B cell (primary cell): Measurements from ENCODE around the gene TMC1. TPM values are rescaled to one million over a fixed set of nuclear protein-coding genes. Genes with fewer than 3 reads are reported as not detected.

Experiments
- ATAC-seq: fragments of 200-7000 bp; cut with Tn5 transposase; one replicate; pipeline ENCODE4 v1.10.0; 2021; ENCODE audit warnings: low read depth, mild to moderate bottlenecking, moderate number of reproducible peaks, moderate library complexity
- CTCF ChIA-PET: fragments of 350-600 bp; sonication (Branson Sonifier 250); formaldehyde crosslinking; loops from one replicate; lab custom pipeline; 2021; ENCODE audit warnings: antibody characterized with exemption, inconsistent platforms; lab: Charles Lee
- POLR2A ChIA-PET: fragments of 350-600 bp; sonication (Branson Sonifier 250); formaldehyde crosslinking; loops from one replicate; lab custom pipeline; 2021; ENCODE audit warnings: antibody characterized with exemption; lab: Charles Lee
- DNase-seq: peaks from one replicate; pipeline ENCODE4 v3.0.0; 2013
- H2AFZ ChIP-seq: 2 replicates; pipeline ENCODE4 v1.6.1; 2012; ENCODE audit warnings: mild to moderate bottlenecking, low read depth, low read length; ENCODE audit not compliant: insufficient read depth, poor library complexity, severe bottlenecking
- H3K27ac ChIP-seq, 2 donors: 1 replicate in 1 of 2; 2 replicates in 1 of 2; pipeline ENCODE4 v1.5.1; 2012 to 2013; ENCODE audit warnings: low read length in 2 of 2, mild to moderate bottlenecking in 2 of 2, moderate library complexity in 1 of 2
- H3K27me3 ChIP-seq, 4 experiments: fragments of 200-600 bp in 1 of 4; sonication (generic) in 1 of 4; replicated peaks in 1 of 4; 1 replicate in 2 of 4; 2 replicates in 2 of 4; pipeline versions ENCODE4 v1.6.1 to v1.7.0; 2013 to 2016; ENCODE audit warnings: low read length in 3 of 4, mild to moderate bottlenecking in 2 of 4, mixed read lengths in 1 of 4, moderate library complexity in 1 of 4; ENCODE audit not compliant: insufficient read depth in 4 of 4, control insufficient read depth in 3 of 4; ENCODE audit errors: control extremely low read depth in 1 of 4
- H3K36me3 ChIP-seq, 2 experiments: replicated peaks in 1 of 2; 1 replicate in 1 of 2; 2 replicates in 1 of 2; pipeline versions ENCODE4 v1.6.1 to v1.7.1; 2013; ENCODE audit warnings: low read length in 1 of 2; ENCODE audit not compliant: insufficient read depth in 2 of 2, control insufficient read depth in 1 of 2; ENCODE audit errors: control extremely low read depth in 1 of 2, extremely low read depth in 1 of 2
- H3K4me1 ChIP-seq, 2 donors: fragments of 200-600 bp in 1 of 2; sonication (generic) in 1 of 2; 1 replicate in 1 of 2; 2 replicates in 1 of 2; pipeline versions ENCODE4 v1.5.1 to v1.6.1; 2013 to 2017; ENCODE audit warnings: low read length in 2 of 2; ENCODE audit not compliant: control insufficient read depth in 2 of 2, insufficient read depth in 2 of 2
- H3K4me2 ChIP-seq: replicated peaks from 2 replicates; pipeline ENCODE3; 2012; ENCODE audit warnings: mild to moderate bottlenecking, low read depth, low read length; ENCODE audit not compliant: poor library complexity, severe bottlenecking
- H3K4me3 ChIP-seq, 5 experiments: fragments of 200-600 bp in 1 of 5; sonication (generic) in 1 of 5; 1 replicate in 3 of 5; 2 replicates in 2 of 5; pipeline versions ENCODE4 v1.5.1 to v1.7.0; 2011 to 2016; ENCODE audit warnings: low read length in 4 of 5, mild to moderate bottlenecking in 4 of 5, low read depth in 2 of 5, control low read depth in 1 of 5, moderate library complexity in 1 of 5; ENCODE audit not compliant: insufficient read depth in 1 of 5; ENCODE audit errors: control extremely low read depth in 1 of 5, extremely low read depth in 1 of 5
- H3K79me2 ChIP-seq: fragments of 200-600 bp; sonication (generic); one replicate; pipeline ENCODE4 v1.6.0; 2016; ENCODE audit warnings: low read length; ENCODE audit not compliant: control insufficient read depth, insufficient read depth
- H3K9ac ChIP-seq: fragments of 200-600 bp; sonication (generic); 2 replicates; pipeline ENCODE4 v1.6.1; 2017; ENCODE audit warnings: mild to moderate bottlenecking, low read length, moderate library complexity
- H3K9me3 ChIP-seq, 3 donors: one replicate each; pipeline versions ENCODE4 v1.6.1 to v1.7.1; 2013; ENCODE audit warnings: low read length in 2 of 3; ENCODE audit not compliant: control insufficient read depth in 2 of 3, insufficient read depth in 1 of 3; ENCODE audit errors: control extremely low read depth in 1 of 3
- H4K20me1 ChIP-seq: 2 replicates; pipeline ENCODE4 v1.6.0; 2012; ENCODE audit warnings: mild to moderate bottlenecking, low read length; ENCODE audit not compliant: insufficient read depth, control insufficient read depth, poor library complexity, severe bottlenecking
- H3K27ac Mint-ChIP-seq: one replicate; pipeline ENCODE4 v1.8.0; 2021; ENCODE audit warnings: mixed read lengths
- H3K27me3 Mint-ChIP-seq: one replicate; pipeline ENCODE4 v1.8.0; 2021; ENCODE audit warnings: mixed read lengths
- H3K4me1 Mint-ChIP-seq: one replicate; pipeline ENCODE4 v1.8.0; 2021; ENCODE audit warnings: mixed read lengths
- H3K4me3 Mint-ChIP-seq: one replicate; pipeline ENCODE4 v1.8.0; 2021; ENCODE audit warnings: mixed read lengths
- H3K9me3 Mint-ChIP-seq: one replicate; pipeline ENCODE4 v1.8.0; 2022; ENCODE audit warnings: mixed read lengths; ENCODE audit not compliant: insufficient read depth
- EZH2 ChIP-seq: IDR thresholded peaks from 2 replicates; pipeline ENCODE4 v1.6.1; 2012; ENCODE audit warnings: borderline replicate concordance, low read depth, mild to moderate bottlenecking, moderate library complexity, low read length; ENCODE audit not compliant: insufficient read depth, poor library complexity, severe bottlenecking
- WGBS: methylation state at CpG from one replicate; pipeline ENCODE4 v1.1.5; 2013; ENCODE audit warnings: missing lambda C conversion rate; ENCODE audit not compliant: insufficient coverage; 5-methylcytosine and 5-hydroxymethylcytosine counted together
- intact Hi-C: fragments of 100-400 bp; cut with micrococcal nuclease; formaldehyde crosslinking; loops from one replicate; pipeline ENCODE4 v1.10.0; 2022
- polyA plus RNA-seq: library from polyadenylated mRNA; depleted of rRNA; stranded (reverse); fragments of >200 nt; gene quantifications from 2 replicates; pipeline ENCODE4 v1.2.3, GENCODE V29; 2012
- total RNA-seq, 2 donors: library from RNA; stranded (reverse); fragments of 120-200 nt in 1 of 2; gene quantifications; 1 replicate in 1 of 2; 2 replicates in 1 of 2; pipeline versions ENCODE4 v1.2.3 to v1.2.4, GENCODE V29; 2013 to 2022
- TF ChIP-seq, protein P1 (sequence below): fragments of 200-600 bp; IDR thresholded peaks from one replicate; pipeline ENCODE4 v1.8.0; 2022; ENCODE audit warnings: antibody characterized with exemption, mild to moderate bottlenecking

The TMC1 gene
- total and polyA plus RNA-seq, 2 donors (not counting 1 experiment from before 2014, with no cell fraction given) = not detected

DNA sequence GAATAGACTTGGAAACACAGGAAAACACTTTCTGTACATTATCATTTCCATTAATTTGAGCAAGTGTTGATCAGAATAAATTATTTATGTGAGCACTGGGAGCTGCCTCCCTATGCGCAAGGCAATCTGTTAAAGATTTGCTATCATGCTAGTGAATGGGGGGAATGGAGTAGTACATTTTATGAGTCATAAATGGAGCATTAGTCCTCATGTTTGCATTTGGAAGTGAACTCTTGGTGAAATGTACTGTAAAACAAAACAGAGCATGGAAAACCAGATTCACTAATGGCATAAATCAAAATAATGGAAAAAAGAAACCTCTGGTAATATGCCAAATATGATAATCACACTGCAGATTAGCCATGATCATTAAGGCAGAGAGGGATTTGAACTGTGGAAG, 40.5 kb upstream of the TMC1 start:
- intact Hi-C loops = no loop called here
- no peak overlapping the region for H3K27ac ChIP-seq
- ChIA-PET CTCF (no interaction called here), POLR2A (no interaction called here)
- no peaks in the 10 kb centered on the region for H4K20me1 ChIP-seq
- peaks cover 0 to 2% (median 0%) of the 10 kb centered on the region in 3 donors for H3K9me3 ChIP-seq
- H3K4me3 ChIP-seq = no peak overlapping the region
- no peak overlapping the region for H2AFZ ChIP-seq
- H3K27me3 ChIP-seq = no peaks in the 10 kb centered on the region
- no peak overlapping the region for H3K4me2 ChIP-seq
- DNase-seq (no peak), ATAC-seq (no peak)
- H3K4me1 ChIP-seq = no peaks in the 10 kb centered on the region
- no peaks in the 10 kb centered on the region for H3K9me3 Mint-ChIP-seq
- WGBS = no CpG with 5 or more reads among the region's 1 CpG
- H3K27ac Mint-ChIP-seq = no peak overlapping the region
- H3K79me2 ChIP-seq = no peaks in the 10 kb centered on the region
- H3K4me3 Mint-ChIP-seq = no peak overlapping the region
- no peak overlapping the region for H3K9ac ChIP-seq
- TF ChIP-seq, protein P1, sequence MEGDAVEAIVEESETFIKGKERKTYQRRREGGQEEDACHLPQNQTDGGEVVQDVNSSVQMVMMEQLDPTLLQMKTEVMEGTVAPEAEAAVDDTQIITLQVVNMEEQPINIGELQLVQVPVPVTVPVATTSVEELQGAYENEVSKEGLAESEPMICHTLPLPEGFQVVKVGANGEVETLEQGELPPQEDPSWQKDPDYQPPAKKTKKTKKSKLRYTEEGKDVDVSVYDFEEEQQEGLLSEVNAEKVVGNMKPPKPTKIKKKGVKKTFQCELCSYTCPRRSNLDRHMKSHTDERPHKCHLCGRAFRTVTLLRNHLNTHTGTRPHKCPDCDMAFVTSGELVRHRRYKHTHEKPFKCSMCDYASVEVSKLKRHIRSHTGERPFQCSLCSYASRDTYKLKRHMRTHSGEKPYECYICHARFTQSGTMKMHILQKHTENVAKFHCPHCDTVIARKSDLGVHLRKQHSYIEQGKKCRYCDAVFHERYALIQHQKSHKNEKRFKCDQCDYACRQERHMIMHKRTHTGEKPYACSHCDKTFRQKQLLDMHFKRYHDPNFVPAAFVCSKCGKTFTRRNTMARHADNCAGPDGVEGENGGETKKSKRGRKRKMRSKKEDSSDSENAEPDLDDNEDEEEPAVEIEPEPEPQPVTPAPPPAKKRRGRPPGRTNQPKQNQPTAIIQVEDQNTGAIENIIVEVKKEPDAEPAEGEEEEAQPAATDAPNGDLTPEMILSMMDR = no peak
- no peak for TF ChIP-seq EZH2
- H3K4me1 Mint-ChIP-seq = no peaks in the 10 kb centered on the region
- H3K36me3 ChIP-seq = no peaks in the 10 kb centered on the region
- peaks cover 5% of the 10 kb centered on the region for H3K27me3 Mint-ChIP-seq

DNA sequence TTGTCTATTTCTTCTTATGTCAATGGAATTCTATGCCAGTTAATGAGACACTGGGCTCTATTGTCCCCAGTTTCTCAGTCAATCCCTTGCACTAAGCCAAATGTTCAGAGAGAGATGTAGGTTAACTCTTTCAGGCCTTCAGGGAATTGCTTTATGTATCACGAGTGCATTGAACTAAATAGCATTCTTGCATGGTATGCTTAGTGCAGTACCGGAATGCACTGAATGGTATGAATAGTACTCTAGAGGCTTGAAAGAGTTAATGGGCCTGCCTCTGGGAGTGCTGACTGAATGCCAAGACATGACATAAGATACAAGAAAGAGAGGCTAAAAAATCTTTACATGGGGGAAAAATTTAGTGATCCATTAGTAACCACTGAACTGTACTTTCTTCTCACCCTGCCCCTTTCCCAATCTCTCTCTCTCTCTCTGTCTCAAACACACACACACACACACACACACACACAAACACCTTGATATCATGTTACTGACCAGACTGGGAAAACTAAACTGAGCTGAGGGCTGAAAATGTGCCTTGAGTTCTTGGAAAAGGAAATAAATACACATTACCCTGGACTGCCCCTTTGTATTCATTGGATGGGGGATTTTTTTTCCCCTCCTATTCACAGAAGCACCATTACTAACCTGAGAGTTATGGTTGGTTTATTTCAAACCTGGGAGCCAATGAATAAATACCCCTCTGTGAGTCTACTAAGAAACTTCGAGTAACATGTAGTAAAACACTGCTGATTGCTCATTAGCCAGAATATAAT, 35.4 kb upstream of the TMC1 start:
- H3K4me3 Mint-ChIP-seq = no peak overlapping the region
- Histone ChIP-seq H3K9ac (no peak overlapping the region), H3K27ac (no peak overlapping the region), H3K36me3 (no peaks in the 10 kb centered on the region), H3K27me3 (peaks cover 0 to 3% (median 0%) of the 10 kb centered on the region in 4 experiments), H3K4me2 (no peak overlapping the region), H2AFZ (no peak overlapping the region), H3K9me3 (no peaks in the 10 kb centered on the region), H3K4me3 (no peak overlapping the region), H3K4me1 (no peaks in the 10 kb centered on the region), H4K20me1 (no peaks in the 10 kb centered on the region), H3K79me2 (no peaks in the 10 kb centered on the region)
- CTCF ChIA-PET = no interaction called here
- no peaks in the 10 kb centered on the region for H3K4me1 Mint-ChIP-seq
- WGBS = 95% methylated on average over 2 of the region's 3 CpGs
- H3K9me3 Mint-ChIP-seq = no peaks in the 10 kb centered on the region
- POLR2A ChIA-PET = no interaction called here
- H3K27ac Mint-ChIP-seq = no peak overlapping the region
- TF ChIP-seq, protein P1 = no peak
- no peak for TF ChIP-seq EZH2
- no peak for DNase-seq
- intact Hi-C loops = no loop called here
- ATAC-seq = no peak
- H3K27me3 Mint-ChIP-seq = peaks cover 6% of the 10 kb centered on the region
